Trophoblast cell (in vitro differentiated cells and primary cell): ENCODE measurements around the gene FBXL17.

Experiments used
- DNase-seq, 2 donors: peaks; one replicate each; pipeline ENCODE4 v3.0.0-alpha.2; 2016
- H2AFZ ChIP-seq: 2 replicates; pipeline ENCODE4 v1.6.1; 2013; ENCODE audit warnings: low read length, moderate library complexity, mild to moderate bottlenecking; ENCODE audit not compliant: insufficient read depth, poor library complexity
- H2AK5ac ChIP-seq: 2 replicates; pipeline ENCODE4 v1.6.1; 2013; ENCODE audit warnings: mild to moderate bottlenecking, low read length
- H2BK120ac ChIP-seq: 2 replicates; pipeline ENCODE4 v1.6.1; 2013; ENCODE audit warnings: low read length, mild to moderate bottlenecking, moderate library complexity; ENCODE audit not compliant: insufficient read depth, poor library complexity
- H2BK12ac ChIP-seq: 2 replicates; pipeline ENCODE4 v1.6.1; 2013; ENCODE audit warnings: mild to moderate bottlenecking, low read length, moderate library complexity
- H2BK5ac ChIP-seq: 2 replicates; pipeline ENCODE4 v1.6.1; 2013; ENCODE audit warnings: low read length, low read depth, moderate library complexity, mild to moderate bottlenecking; ENCODE audit not compliant: poor library complexity
- H3K14ac ChIP-seq: 2 replicates; pipeline ENCODE4 v1.6.1; 2013; ENCODE audit warnings: mild to moderate bottlenecking, low read length
- H3K18ac ChIP-seq: 2 replicates; pipeline ENCODE4 v1.6.1; 2013; ENCODE audit warnings: mild to moderate bottlenecking, low read length
- H3K23ac ChIP-seq: 2 replicates; pipeline ENCODE4 v1.6.1; 2013; ENCODE audit warnings: low read length
- H3K27ac ChIP-seq: 2 replicates; pipeline ENCODE4 v1.5.1; 2013; ENCODE audit warnings: low read depth, mild to moderate bottlenecking, inconsistent platforms, low read length, moderate library complexity
- H3K27me3 ChIP-seq: 2 replicates; pipeline ENCODE4 v1.6.1; 2013; ENCODE audit warnings: inconsistent platforms, mild to moderate bottlenecking, low read length, moderate library complexity; ENCODE audit not compliant: insufficient read depth
- H3K36me3 ChIP-seq, 2 experiments: 1 replicate in 1 of 2; 2 replicates in 1 of 2; pipeline ENCODE4 v1.6.1; 2013; ENCODE audit warnings: low read length in 2 of 2, mild to moderate bottlenecking in 2 of 2, moderate library complexity in 1 of 2; ENCODE audit not compliant: insufficient read depth in 2 of 2, control insufficient read depth in 1 of 2
- H3K4ac ChIP-seq: 2 replicates; pipeline ENCODE4 v1.6.1; 2013; ENCODE audit warnings: low read depth, mild to moderate bottlenecking, low read length, moderate library complexity
- H3K4me1 ChIP-seq, 2 experiments: 1 replicate in 1 of 2; 2 replicates in 1 of 2; pipeline ENCODE4 v1.6.1; 2013; ENCODE audit warnings: low read length in 2 of 2, mild to moderate bottlenecking in 2 of 2, moderate library complexity in 1 of 2; ENCODE audit not compliant: insufficient read depth in 2 of 2, control insufficient read depth in 1 of 2
- H3K4me2 ChIP-seq: 2 replicates; pipeline ENCODE4 v1.6.1; 2013; ENCODE audit warnings: inconsistent platforms, mild to moderate bottlenecking, low read length, moderate library complexity
- H3K4me3 ChIP-seq: 2 replicates; pipeline ENCODE4 v1.5.1; 2013; ENCODE audit warnings: mild to moderate bottlenecking, low read depth, low read length, inconsistent platforms
- H3K79me1 ChIP-seq: one replicate; pipeline ENCODE4 v1.6.1; 2013; ENCODE audit warnings: low read length
- H3K79me2 ChIP-seq: 2 replicates; pipeline ENCODE4 v1.6.1; 2013; ENCODE audit warnings: low read length, mild to moderate bottlenecking; ENCODE audit not compliant: control insufficient read depth, insufficient read depth, poor library complexity
- H3K9ac ChIP-seq: 2 replicates; pipeline ENCODE4 v1.6.1; 2013; ENCODE audit warnings: mild to moderate bottlenecking, low read length
- H3K9me3 ChIP-seq: 2 replicates; pipeline ENCODE4 v1.6.1; 2013; ENCODE audit warnings: low read depth, mild to moderate bottlenecking, control low read depth, inconsistent platforms, low read length; ENCODE audit not compliant: insufficient read depth
- H4K12ac ChIP-seq: 2 replicates; pipeline ENCODE4 v1.6.1; 2013; ENCODE audit warnings: low read depth, mild to moderate bottlenecking, low read length, moderate library complexity
- H4K8ac ChIP-seq: 2 replicates; pipeline ENCODE4 v1.6.1; 2013; ENCODE audit warnings: low read depth, mild to moderate bottlenecking, low read length, moderate library complexity
- H4K91ac ChIP-seq: one replicate; pipeline ENCODE4 v1.6.1; 2013; ENCODE audit warnings: low read depth, mild to moderate bottlenecking, low read length, moderate library complexity
- whole genome bisulfite sequencing: extraction: QIAGEN DNeasy Blood & Tissue Kit; methylation state at CpG from one replicate; pipeline ENCODE4 v1.1.7; 2013; ENCODE audit warnings: missing lambda C conversion rate; ENCODE audit not compliant: insufficient read length, insufficient coverage; ENCODE audit errors: extremely low coverage; 5-methylcytosine and 5-hydroxymethylcytosine counted together

Gene FBXL17

GRCh38 chr5:108078882-108079281 lies 303.0 kb downstream of the FBXL17 start:
- Histone ChIP-seq H3K36me3 (no peaks in the 10 kb centered on the region), H3K18ac (no peak overlapping the region), H3K79me2 (no peaks in the 10 kb centered on the region), H3K27ac (no peak overlapping the region), H3K9ac (no peak overlapping the region), H3K23ac (no peak overlapping the region), H3K4me1 (no peaks in the 10 kb centered on the region), H2AFZ (no peak overlapping the region), H3K4ac (no peak overlapping the region), H2BK5ac (no peak overlapping the region), H3K4me3 (no peak overlapping the region), H3K79me1 (no peaks in the 10 kb centered on the region), H2AK5ac (no peak overlapping the region), H4K91ac (no peak overlapping the region), H2BK120ac (no peak overlapping the region), H4K12ac (no peak overlapping the region), H3K14ac (no peak overlapping the region), H3K9me3 (no peaks in the 10 kb centered on the region), H4K8ac (no peak overlapping the region), H2BK12ac (no peak overlapping the region), H3K27me3 (no peaks in the 10 kb centered on the region), H3K4me2 (no peak overlapping the region)
- no CpG with 5 or more reads among the region's 1 CpG for WGBS
- no peak for DNase-seq

GRCh38 chr5:108078345-108078744 lies 303.6 kb downstream of the FBXL17 start:
- H3K14ac ChIP-seq, result no peak overlapping the region
- DNase-seq, result no peak
- no CpG with 5 or more reads among the region's 3 CpGs for WGBS

GRCh38 chr5:108074626-108075025 lies 307.3 kb downstream of the FBXL17 start:
- H3K18ac ChIP-seq, result no peak overlapping the region
- H3K4me3 ChIP-seq, result no peak overlapping the region
- no peaks in the 10 kb centered on the region for H3K36me3 ChIP-seq
- H3K9me3 ChIP-seq, result no peaks in the 10 kb centered on the region
- no peak overlapping the region for H2AK5ac ChIP-seq
- no peaks in the 10 kb centered on the region for H3K27me3 ChIP-seq
- no peak overlapping the region for H3K4me2 ChIP-seq
- H3K4me1 ChIP-seq, result no peaks in the 10 kb centered on the region
- no peak overlapping the region for H3K14ac ChIP-seq
- no peak overlapping the region for H2BK120ac ChIP-seq
- no peak overlapping the region for H2BK12ac ChIP-seq
- no peak overlapping the region for H4K12ac ChIP-seq
- H3K79me2 ChIP-seq, result no peaks in the 10 kb centered on the region
- H3K27ac ChIP-seq, result no peak overlapping the region
- no peak overlapping the region for H3K23ac ChIP-seq
- no peak overlapping the region for H2AFZ ChIP-seq
- H4K8ac ChIP-seq, result no peak overlapping the region
- no peak overlapping the region for H3K9ac ChIP-seq
- H2BK5ac ChIP-seq, result no peak overlapping the region
- H3K4ac ChIP-seq, result no peak overlapping the region
- H4K91ac ChIP-seq, result no peak overlapping the region
- WGBS, result no CpG with 5 or more reads among the region's 2 CpGs
- no peak for DNase-seq
- H3K79me1 ChIP-seq, result no peaks in the 10 kb centered on the region

More at GRCh38 chr5:108078345-108078744, 303.6 kb downstream of the FBXL17 start:
- Histone ChIP-seq H3K79me1 (no peaks in the 10 kb centered on the region), H3K18ac (no peak overlapping the region), H2BK5ac (no peak overlapping the region), H4K12ac (no peak overlapping the region), H3K4me3 (no peak overlapping the region), H2BK12ac (no peak overlapping the region), H3K27ac (no peak overlapping the region), H3K27me3 (no peaks in the 10 kb centered on the region), H3K23ac (no peak overlapping the region), H3K9me3 (no peaks in the 10 kb centered on the region), H3K79me2 (no peaks in the 10 kb centered on the region), H3K9ac (no peak overlapping the region), H3K36me3 (no peaks in the 10 kb centered on the region), H4K91ac (no peak overlapping the region), H3K4ac (no peak overlapping the region), H3K4me2 (no peak overlapping the region), H3K4me1 (no peaks in the 10 kb centered on the region), H4K8ac (no peak overlapping the region), H2AK5ac (no peak overlapping the region), H2AFZ (no peak overlapping the region), H2BK120ac (no peak overlapping the region)

- H2AK5ac ChIP-seq, result no peak overlapping the region
- H3K14ac ChIP-seq, result no peak overlapping the region
- no peaks in the 10 kb centered on the region for H3K4me1 ChIP-seq
- H4K12ac ChIP-seq, result no peak overlapping the region
- H2BK12ac ChIP-seq, result no peak overlapping the region
- no peaks in the 10 kb centered on the region for H3K79me1 ChIP-seq
- no peak overlapping the region for H3K23ac ChIP-seq
- no peak overlapping the region for H2BK120ac ChIP-seq
- no peak overlapping the region for H4K91ac ChIP-seq
- no peak overlapping the region for H3K27ac ChIP-seq
- no peak overlapping the region for H2BK5ac ChIP-seq
- H3K79me2 ChIP-seq, result no peaks in the 10 kb centered on the region
- H3K4ac ChIP-seq, result no peak overlapping the region
- H4K8ac ChIP-seq, result no peak overlapping the region
- no peak overlapping the region for H2AFZ ChIP-seq
- H3K4me2 ChIP-seq, result no peak overlapping the region
- H3K27me3 ChIP-seq, result no peaks in the 10 kb centered on the region
- no peak overlapping the region for H3K18ac ChIP-seq
- no peak overlapping the region for H3K4me3 ChIP-seq
- no peak overlapping the region for H3K9ac ChIP-seq
- no peaks in the 10 kb centered on the region for H3K9me3 ChIP-seq
- no peaks in the 10 kb centered on the region for H3K36me3 ChIP-seq
- DNase-seq, result no peak
Measured at GRCh38 chr5:108064302-108064701, 317.6 kb downstream of the FBXL17 start.
